Activated naive CD4-positive, alpha-beta T cell treated with anti-CD3 and anti-CD28 coated beads, Interleukin-2, amount 10 ng/mL, durations not matched to agents 5 hours and 36 hours (primary cell): ENCODE data around the gene DYNC1LI2. TPM values are rescaled to one million over a fixed set of nuclear protein-coding genes. Genes with fewer than 3 reads are reported as not detected.

Experiments used
- total RNA-seq, 2 experiments: library from RNA; stranded (reverse); gene quantifications; one replicate each; pipeline ENCODE4 v1.2.3, GENCODE V29; 2021

The DYNC1LI2 gene
- total RNA-seq = 10 to 100 TPM; 43.3 to 56.5 TPM

GRCh38 chr16:66751303-66751991 lies at the start of gene DYNC1LI2:
Gene DYNC1LI2 (minus strand): TSS chr16:66751609. CDS start chr16:66751591, 18 bp downstream.

GRCh38 chr16:66696669-66697630 lies 54.5 kb downstream of the DYNC1LI2 start, which contains the start of gene CMTM4:
Gene CMTM4 (minus strand): TSS chr16:66696743. CDS start chr16:66696525, 218 bp downstream.

Other genes starting within 250 kb of the DYNC1LI2 start
- 1 to 10 TPM; 9.6 TPM for gene TK2, start 201.5 kb downstream of the DYNC1LI2 start, total RNA-seq
- 100 to 1,000 TPM; 112 TPM for gene CKLF, start 199.0 kb downstream of the DYNC1LI2 start, total RNA-seq
- gene CMTM1, start 185.2 kb downstream of the DYNC1LI2 start, total RNA-seq = 10 to 100 TPM; 11.7 to 12.2 TPM
- under 1 TPM; 0.36 to 0.45 TPM for gene CMTM2, start 172.1 kb downstream of the DYNC1LI2 start, total RNA-seq
- gene CMTM3, start 146.9 kb downstream of the DYNC1LI2 start, total RNA-seq = 100 to 1,000 TPM; 105 to 107 TPM
- gene CMTM4, start 54.9 kb downstream of the DYNC1LI2 start, total RNA-seq = 1 to 10 TPM; 1.0 to 1.1 TPM
- gene TERB1, start 50.0 kb upstream of the DYNC1LI2 start, total RNA-seq = not detected
- gene NAE1, start 79.4 kb upstream of the DYNC1LI2 start, total RNA-seq = 10 to 100 TPM; 58.4 to 61.5 TPM
- gene CA7, start 92.8 kb upstream of the DYNC1LI2 start, total RNA-seq = not detected
- 10 to 100 TPM; 19.8 to 23.4 TPM for gene PDP2, start 128.9 kb upstream of the DYNC1LI2 start, total RNA-seq
- not detected for gene CDH16, start 167.3 kb upstream of the DYNC1LI2 start, total RNA-seq
- gene RRAD, start 173.9 kb upstream of the DYNC1LI2 start, total RNA-seq = under 1 TPM; 0.29 to 0.38 TPM
- 10 to 100 TPM; 84.4 to 95.3 TPM for gene CIAO2B, start 182.8 kb upstream of the DYNC1LI2 start, total RNA-seq
- 10 to 100 TPM; 34.3 to 35.8 TPM for gene CES2, start 183.9 kb upstream of the DYNC1LI2 start, total RNA-seq
- 1 to 10 TPM; 4.8 to 4.9 TPM for gene CES3, start 209.7 kb upstream of the DYNC1LI2 start, total RNA-seq
- 10 to 100 TPM; 55.5 to 61.9 TPM for gene CES4A, start 237.0 kb upstream of the DYNC1LI2 start, total RNA-seq